NCI-H69 (cell line): ENCODE measurements around the gene LMF1.

ENCODE experiments used
- DNase-seq: peaks from one replicate; lab custom pipeline; 2025; lab: John Stamatoyannopoulos, UW

Gene LMF1

GRCh38 chr16:984736-985636, 14.2 kb upstream of the LMF1 start:
- DNase-seq: no peak

GRCh38 chr16:984121-984694, 13.4 kb upstream of the LMF1 start:
- DNase-seq: no peak

DNA sequence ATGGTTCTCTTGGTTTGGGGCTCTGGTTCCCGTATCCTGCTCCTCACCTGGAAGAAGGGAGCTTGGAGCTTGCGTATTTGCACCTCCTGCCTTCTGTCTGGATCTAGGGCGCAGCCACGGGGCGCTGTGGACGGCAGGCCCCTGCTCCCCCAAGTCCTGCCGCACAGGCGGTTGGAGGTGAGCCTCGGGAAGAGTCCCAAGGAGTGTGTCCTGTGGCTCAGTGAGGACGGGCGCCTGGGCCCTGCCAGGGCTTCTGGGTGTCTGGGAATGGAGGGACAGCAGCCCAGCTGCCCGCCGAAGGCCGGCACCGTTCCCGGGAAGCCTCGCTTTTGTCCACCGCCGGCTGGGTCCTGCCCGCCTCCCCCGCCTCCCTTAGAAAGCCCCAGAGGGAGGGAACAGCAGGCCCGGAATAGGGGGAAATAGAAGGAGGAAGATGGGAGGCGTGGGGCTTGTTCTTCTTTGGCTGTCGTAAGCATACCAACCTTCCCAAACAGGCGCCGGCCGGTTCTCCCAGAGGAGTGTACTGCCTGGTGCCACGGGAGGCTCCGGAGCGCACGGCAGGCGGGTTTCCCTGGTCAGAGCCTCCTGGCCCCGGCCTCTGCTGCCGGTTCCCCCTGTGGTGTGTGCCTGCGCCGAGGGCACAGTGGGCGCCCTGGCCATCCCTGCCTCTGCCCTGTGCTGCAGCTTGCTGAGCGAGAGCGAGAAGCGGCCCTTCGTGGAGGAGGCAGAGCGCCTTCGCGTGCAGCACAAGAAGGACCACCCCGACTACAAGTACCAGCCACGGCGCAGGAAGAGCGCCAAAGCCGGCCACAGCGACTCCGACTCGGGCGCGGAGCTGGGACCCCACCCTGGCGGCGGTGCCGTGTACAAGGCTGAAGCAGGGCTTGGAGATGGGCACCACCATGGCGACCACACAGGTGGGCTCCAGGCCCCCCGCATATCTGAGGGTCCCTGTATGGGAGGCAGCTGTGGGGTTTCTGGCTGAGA, 12.6 kb upstream of the LMF1 start:
- DNase-seq: peak; percentile 29

DNA sequence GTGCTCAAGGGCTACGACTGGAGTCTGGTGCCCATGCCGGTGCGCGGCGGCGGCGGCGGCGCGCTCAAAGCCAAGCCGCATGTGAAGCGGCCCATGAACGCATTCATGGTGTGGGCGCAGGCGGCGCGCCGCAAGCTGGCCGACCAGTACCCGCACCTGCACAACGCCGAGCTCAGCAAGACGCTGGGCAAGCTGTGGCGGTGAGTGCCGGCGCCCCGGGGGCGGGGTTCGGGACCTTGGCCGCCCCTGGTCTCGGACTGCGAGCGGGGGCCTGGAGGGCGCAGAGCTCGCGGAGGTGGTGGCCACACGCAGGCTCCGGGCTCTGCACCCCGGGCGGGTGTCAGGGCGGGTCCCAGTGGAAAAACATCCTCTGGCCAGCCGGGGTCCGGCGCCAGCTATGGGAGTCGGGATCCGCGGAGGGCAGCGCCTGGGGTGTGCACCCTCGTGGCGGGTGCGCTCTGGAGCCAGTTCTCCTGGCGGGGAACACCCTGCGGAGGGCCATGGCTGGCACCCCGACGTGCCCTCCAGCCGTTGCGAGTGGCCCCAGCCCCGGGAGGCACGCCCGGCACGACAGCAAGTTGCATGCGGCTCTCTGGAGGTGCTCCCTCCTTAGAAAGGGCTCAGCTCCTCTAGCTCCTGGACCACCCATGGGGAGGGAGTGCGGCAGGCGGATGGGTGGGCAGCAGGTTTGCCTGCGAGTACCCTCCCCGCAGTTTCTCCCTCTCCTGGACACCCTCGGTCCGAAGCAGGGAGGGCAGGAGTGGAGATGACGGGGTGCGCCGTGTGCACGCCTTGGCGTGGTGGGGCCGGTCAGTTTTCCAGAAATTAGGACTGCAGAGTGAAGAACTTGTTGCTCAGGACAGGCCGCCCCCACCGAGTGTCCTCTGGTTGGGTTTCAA, 11.6 kb upstream of the LMF1 start:
- DNase-seq: peak; percentile 33

GRCh38 chr16:981695-982144, 10.9 kb upstream of the LMF1 start, which contains the start of gene SOX8:
SOX8 (plus strand) TSS chr16:981770; CDS start chr16:981923, 153 bp downstream.
- DNase-seq: no peak

- no peak for DNase-seq
Measured at GRCh38 chr16:980595-980854, 9.7 kb upstream of the LMF1 start.

- DNase-seq: no peak
Measured at GRCh38 chr16:979859-980594, 9.2 kb upstream of the LMF1 start.

DNA sequence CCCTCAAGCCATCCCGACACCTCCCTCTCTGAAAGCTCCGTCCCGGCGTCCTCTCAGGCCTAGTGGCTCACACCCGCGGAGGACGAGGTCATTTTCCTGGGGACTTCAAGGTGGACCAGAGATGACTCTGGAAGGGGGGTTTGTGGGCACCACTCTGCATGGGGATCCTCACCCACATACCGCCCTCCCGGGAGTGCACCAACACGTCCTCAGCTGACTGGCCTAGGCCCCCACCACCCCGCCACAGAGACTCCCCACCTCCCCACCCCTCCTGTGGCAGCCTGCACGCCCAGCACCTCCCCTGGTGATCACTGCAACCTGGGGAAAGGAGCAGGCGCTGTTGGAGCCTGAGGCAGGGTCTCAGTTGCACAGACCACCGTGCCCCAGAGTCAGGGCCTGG, 8.4 kb upstream of the LMF1 start:
- no peak for DNase-seq

DNA sequence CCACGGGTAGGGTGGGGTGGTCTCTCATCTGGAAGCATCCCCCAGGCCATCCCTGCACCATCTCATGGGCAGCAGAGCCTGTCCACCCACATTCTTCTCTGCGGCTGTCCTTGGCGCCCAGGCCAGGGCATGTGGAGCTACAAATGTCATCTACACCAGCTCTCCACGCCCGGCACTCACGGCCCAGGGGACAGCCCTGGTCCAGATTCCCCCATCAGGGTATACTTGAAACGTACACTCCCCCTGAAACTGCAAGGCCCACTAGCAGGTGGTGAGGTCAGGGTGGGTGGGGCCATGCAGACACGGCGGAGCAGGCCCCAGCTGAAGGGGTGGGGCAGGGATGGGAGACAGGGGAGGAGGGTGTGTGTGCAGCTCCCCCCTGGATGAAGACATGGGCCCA, 7.6 kb upstream of the LMF1 start:
- DNase-seq: no peak

DNA sequence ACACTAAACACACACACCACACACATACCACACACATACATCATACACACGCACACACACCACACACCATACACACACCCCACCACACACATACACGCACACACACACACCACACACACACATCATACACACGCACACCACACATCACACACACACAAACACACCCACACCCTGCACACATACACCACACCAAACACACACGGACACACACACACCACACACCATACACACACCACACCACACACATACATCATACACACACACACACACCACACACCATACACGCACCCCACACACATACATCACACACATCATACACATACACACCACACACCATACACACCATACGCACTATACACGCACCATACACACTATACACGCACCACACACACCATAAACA, 7.1 kb upstream of the LMF1 start:
- no peak for DNase-seq

GRCh38 chr16:977081-977701, 6.4 kb upstream of the LMF1 start:
- peak; percentile 48 for DNase-seq

GRCh38 chr16:976389-976931, 5.7 kb upstream of the LMF1 start:
- DNase-seq: no peak

- no peak for DNase-seq
Measured at GRCh38 chr16:975291-975690, 4.5 kb upstream of the LMF1 start.

- no peak for DNase-seq
Measured at GRCh38 chr16:974611-975261, 4.0 kb upstream of the LMF1 start.

DNA sequence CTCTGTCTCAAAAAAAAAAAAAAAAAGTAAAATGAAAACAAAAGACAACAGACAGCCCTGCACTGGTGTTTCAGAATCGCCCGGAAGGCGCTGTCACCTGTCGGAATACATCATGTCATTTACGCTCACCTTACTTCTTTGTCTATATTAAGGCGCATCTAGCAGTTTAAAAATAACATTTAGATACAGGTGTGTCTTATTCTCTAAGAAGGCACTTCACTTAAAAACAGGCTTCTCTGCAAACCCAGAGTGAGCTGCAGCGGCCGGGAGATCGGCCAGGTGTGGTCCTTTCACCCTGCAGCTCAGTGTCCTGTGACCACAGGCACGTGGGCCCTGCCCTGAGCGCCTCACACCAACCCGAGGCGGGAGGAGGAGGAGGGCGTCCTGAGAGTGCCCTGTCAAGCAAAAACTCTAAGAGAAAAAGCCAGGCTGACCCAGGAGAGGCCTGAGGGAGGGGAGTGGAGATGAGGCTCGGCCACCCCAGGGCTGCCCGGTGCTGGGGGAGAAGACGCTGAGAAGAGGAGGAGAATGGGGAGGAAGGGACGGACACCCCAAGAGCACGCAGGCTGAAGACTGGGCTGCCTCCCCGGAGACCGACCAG, 3.3 kb upstream of the LMF1 start:
- DNase-seq: no peak

DNA sequence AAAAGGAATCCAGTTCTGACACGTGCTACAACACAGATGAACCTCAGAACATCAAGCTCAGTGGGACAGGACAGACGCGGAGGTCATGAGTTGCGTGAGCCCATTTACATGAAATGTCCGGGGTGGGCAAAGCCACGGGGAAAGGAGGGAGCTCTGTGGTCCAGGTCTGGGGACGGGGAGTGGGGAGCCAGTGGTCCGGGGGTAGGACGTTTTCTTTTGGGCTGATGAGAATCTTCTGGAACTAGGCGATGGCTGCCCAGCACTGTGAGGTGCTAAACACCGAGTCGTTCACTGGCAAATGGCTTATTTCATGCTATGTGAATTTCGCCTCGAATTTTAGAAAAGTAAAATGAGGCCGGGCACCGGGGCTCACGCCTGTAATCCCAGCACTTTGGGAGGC, 2.6 kb upstream of the LMF1 start:
- DNase-seq: no peak

DNA sequence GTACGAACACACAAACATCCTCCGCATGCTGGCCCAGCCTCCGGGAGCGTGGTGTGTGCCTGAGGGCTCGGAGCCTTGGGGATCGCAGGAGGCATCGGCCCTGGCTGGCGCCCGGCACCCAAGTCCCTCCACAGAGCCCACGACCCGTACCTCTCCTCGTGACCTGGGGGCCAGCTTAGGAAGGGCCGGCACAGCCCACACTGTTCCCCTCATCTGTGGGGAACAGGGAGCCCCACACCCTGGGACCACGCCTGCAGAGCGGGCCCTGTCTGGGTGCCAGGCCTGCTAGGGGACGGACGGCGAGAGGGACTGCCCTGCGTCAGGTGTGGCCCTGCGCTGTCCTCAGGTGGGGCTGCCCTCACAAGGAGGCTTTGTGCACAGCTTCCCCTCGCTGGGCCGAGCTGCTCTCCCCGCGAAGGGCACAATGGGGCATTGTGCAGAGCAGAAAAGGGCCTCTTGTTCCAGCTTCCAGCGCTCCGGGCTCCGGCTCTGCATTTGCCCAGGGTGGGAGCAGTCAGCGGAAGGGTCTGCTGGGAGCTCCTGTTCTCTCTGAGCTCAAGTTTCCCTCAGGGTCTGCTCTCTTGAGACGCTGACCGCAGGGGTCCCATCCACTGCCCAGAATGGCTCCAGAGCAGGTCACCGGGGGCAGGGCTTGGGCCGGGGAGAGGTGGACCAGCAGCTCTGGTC, 1.7 kb upstream of the LMF1 start:
- no peak for DNase-seq

DNA sequence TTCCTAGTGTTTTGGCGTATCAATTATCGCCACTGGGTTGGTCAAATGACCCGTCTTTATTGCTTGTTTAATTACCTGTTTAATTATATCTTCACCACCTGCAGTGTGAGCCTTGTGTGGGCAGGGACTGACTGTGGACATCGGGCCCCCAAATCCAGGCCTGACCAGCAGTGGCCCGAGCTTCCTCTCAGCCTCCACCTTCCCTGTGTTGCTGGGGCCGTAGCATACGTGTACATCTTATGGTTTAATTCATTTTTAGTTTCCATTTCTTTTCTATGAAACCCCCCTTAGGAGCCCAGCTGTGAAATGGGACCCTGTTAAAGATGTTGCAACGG, 1.2 kb upstream of the LMF1 start:
- DNase-seq: no peak

- no peak for DNase-seq
Measured at GRCh38 chr16:971582-971905, 760 bp upstream of the LMF1 start.
